B cell (primary cell): ENCODE measurements around the gene RAB3D.

ENCODE experiments used
- EZH2 ChIP-seq: IDR thresholded peaks from 2 replicates; pipeline ENCODE4 v1.6.1; 2012; ENCODE audit warnings: borderline replicate concordance, low read depth, mild to moderate bottlenecking, moderate library complexity, low read length; ENCODE audit not compliant: insufficient read depth, poor library complexity, severe bottlenecking
- TF ChIP-seq, protein P1 (sequence below): fragments of 200-600 bp; IDR thresholded peaks from one replicate; pipeline ENCODE4 v1.8.0; 2022; ENCODE audit warnings: antibody characterized with exemption, mild to moderate bottlenecking

DNA sequence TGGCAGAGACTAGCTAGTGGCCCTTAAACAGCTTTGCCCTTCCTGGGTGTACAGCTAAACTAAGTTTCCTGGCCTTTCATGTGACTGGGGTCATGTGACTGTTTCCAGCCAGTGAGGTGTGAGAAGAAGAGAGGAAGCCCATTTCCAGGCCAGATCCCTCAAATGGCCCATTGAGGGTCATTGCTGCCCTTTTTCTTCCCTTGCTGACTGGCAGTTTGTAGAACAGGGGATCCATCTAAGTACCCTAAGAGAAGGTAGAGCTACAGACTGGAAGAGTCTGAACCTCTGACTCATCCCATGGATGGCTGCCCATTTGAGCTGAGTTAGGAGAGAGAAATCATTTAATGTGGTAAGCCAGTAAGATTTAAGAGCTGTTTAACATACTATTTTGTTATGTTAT is 37.8 kb upstream of the RAB3D start:
- TF ChIP-seq, protein P1, sequence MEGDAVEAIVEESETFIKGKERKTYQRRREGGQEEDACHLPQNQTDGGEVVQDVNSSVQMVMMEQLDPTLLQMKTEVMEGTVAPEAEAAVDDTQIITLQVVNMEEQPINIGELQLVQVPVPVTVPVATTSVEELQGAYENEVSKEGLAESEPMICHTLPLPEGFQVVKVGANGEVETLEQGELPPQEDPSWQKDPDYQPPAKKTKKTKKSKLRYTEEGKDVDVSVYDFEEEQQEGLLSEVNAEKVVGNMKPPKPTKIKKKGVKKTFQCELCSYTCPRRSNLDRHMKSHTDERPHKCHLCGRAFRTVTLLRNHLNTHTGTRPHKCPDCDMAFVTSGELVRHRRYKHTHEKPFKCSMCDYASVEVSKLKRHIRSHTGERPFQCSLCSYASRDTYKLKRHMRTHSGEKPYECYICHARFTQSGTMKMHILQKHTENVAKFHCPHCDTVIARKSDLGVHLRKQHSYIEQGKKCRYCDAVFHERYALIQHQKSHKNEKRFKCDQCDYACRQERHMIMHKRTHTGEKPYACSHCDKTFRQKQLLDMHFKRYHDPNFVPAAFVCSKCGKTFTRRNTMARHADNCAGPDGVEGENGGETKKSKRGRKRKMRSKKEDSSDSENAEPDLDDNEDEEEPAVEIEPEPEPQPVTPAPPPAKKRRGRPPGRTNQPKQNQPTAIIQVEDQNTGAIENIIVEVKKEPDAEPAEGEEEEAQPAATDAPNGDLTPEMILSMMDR: no peak
- no peak for TF ChIP-seq EZH2
